HG03066 (cell line): Measurements from ENCODE around the gene TET3.
A peak's percentile ranks its signal among the peaks of the same experiment; 100 is the strongest.

Experiments
- ATAC-seq: cut with Tn5 transposase; IDR thresholded peaks from one replicate; pipeline ENCODE4 v1.9.1; 2021; ENCODE audit warnings: low read depth; ENCODE audit not compliant: unreplicated experiment

TET3 gene

DNA sequence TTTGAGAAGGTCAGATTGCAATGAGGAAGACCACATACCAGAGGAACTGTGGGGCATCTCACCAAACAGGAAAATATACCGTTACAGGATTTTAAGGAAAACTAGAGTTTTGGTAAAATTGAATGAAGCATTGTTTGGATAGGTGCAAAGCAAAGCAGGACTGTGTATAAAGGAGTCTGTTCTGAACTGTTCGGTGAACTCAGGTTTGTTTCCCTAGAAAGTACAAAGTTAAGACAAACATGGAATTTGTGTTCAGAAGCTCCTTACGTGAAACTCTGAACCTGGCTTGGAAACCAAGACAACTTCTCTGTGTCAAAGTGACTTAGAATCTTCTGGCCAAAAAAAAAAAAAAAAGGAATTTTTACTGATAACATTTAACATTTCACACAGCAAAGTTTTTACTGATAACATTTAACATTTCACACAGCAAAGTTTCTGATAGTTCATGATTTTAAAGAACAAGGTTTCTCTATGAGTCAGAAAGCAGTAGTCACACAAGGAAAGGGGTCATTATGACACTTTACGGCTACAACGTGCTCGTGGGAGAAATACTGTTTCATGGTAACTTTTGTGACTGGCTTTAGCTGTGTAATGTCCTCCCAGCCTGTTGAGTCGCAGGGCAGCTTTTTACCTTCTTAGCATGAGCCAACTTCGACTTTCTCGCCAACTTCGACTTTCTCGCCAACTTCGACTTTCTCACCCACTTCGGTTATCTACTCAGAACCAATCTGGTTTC is 21.2 kb upstream of the TET3 start:
- peak; percentile 75 for ATAC-seq

DNA sequence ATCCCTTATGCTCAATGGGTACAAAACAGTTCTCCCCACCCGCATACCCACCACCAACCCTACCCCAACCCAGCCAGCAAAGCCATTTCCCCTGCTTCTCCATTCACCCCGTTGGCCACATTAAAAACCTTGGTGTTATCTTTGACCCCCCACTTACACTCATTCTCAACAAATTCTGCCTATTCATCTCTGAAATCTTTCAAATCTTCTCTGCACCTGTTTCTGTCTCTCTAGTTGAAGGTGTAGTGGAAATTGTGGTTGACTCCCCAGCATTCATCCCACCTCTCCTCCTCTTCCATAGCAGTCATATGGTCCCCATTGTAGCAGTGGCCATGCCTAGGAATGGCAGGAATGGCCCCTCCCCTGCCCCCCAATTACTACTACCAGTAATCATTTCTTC is 20.5 kb upstream of the TET3 start:
- no peak for ATAC-seq

DNA sequence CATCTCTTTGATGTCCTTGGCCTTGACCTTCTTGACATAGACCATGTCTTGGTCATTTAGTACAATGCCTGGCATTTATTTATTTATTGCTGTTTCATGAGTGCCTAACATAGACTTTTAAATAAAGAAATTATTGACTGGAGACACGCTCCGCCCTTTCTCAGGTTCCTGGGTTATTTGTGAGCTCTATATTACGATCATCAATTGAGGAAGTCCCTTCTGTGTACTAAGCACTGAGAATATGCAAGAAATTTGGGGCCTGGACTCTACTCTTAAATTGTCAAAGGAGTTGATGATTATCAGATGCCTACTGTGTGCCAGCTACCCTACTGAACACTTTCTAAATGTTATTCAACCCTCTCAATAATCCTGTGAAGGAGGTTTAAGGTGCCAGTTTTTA is 19.7 kb upstream of the TET3 start:
- ATAC-seq: no peak

DNA sequence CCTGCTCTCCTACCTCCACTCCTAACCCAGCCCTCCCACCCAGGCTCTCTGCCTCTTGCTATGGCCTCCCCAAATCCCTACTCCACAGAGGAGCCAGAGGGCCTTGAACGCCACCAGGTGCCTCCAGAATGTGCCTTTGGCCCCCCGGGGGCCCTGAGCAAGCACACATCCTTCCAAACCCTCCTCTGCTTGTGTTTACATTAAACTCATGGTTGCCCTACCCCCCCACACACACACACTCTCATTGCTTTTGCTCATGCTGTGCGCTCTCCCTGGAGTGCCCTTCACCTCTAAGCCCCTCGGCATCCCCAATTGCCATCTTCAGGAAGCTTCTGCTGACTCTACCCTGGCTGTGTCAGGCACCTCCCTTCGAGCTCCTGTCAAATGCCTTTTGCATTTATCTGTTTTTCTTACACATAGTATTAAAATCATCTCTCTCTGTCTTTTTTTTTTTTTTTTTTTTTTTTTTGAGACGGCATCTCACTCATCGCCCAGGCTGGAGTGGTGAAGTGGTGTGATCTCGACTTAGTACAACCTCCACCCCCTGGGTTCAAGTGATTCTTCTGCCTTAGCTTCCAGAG is 16.3 kb upstream of the TET3 start:
- ATAC-seq: no peak

DNA sequence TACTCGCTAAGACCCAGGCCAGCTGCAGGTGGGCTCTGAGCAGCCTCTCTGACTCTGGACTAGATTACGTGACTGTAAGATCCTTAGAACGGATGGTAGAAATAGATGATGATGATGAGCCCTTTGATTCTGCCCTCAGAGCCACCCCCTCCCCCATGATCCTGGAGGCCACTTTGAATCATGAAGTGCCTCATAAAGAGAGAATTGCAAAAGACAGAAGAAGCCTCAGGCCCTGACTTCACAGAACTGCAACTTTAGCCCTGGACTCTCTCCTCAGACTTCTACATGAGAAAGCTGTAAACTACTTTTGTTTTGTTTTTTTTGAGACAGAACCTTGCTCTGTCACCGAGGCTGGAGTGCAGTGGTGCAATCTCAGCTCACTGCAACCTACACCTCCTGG is 15.4 kb upstream of the TET3 start:
- ATAC-seq: no peak

DNA sequence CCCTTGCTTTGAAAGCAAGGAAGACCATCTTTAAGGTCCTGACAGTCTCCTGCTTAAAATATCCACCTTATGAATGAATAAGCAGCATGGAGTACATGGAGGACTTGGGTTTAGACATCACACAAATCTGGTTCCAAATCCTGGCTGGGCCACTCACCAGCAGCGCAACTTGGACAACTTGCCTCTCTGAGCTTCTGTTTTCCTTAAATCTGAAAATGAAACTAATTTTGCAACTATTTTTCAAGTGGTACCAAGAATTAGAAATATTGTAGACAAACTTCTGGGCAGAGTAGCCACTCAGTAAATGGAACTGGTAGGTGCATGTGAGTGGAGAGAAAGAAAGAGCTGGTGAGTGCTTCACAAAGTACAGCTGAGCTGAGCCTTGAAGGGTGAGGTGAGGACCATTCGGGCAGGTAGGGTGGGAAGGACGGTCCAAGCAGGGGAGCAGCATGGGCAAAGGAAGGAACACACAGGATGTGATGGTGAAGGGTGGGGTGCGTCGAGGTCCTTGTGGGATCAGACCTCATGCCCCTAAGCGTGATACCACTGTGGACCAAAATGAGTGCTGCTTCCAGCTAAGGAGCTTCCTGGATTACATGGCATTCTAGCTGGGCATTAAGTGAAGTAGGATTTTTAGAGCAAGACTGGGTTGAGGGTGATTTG is 14.4 kb upstream of the TET3 start:
- no peak for ATAC-seq

DNA sequence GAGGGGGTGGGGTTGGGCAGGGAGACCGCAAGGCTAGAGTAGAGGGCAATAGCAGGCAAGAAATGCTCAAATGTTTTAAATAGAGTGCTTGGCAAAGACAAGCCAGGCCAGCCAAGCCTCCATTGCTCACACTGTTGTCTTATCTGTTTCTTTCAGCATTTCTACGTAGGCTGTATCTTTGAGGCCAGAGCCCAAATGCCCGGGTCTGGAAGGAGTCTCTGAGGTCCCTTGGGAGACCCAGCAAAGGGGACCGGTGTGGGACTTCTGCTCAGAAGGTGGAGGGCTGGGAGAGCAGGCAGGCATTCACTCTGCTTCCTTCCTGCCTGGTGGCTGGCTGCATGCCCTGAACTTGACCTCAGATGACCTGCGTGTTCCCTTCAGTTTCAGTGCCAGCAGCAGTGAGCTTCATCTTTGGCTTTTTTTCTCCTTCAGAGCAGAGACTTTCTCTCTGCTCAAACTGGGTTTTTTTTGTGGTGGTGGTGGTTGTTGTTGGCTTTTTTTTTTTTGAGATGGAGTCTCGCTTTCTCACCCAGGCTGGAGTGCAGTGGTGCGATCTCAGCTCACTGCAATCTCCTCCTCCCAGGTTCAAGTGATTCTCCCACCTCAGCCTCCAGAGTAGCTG is 13.7 kb upstream of the TET3 start:
- peak; percentile 69 for ATAC-seq

DNA sequence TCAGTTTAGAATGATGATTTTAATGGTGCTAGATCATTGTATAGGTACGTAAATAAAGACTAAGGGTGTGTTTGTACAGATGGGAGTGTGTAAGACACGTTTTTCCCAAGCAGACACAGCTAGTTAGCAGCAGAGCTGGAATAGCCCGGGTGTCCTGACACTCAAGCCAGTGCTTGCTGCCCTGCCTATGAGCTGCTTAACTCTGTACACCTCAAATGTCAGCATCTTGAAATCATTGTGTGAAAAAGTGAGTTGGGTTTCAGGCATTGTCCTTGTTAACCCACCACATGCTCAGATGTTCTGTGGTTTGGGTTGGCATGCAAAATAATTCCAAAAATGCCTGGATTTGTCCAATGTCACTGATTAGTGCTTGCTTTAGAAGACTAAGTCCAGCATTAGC is 13.0 kb upstream of the TET3 start:
- no peak for ATAC-seq

DNA sequence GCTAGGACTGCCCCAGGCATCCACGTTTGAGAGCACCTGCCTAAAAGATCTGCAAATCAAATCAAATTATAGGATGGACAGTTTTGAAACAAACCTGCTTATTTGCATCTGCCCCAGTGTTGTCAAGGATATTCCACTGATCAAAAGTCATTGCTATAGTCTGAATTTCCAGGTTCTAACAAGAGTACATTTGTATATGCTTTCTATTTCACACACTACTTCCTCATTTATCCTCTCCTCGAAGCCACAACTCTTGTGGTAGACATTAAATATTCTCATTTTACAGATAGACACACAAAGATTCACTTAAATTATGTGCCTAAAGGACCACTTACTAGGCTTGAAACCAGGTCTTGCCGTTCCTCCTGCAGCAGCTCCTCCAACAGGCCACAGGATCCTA is 11.9 kb upstream of the TET3 start:
- ATAC-seq: no peak

DNA sequence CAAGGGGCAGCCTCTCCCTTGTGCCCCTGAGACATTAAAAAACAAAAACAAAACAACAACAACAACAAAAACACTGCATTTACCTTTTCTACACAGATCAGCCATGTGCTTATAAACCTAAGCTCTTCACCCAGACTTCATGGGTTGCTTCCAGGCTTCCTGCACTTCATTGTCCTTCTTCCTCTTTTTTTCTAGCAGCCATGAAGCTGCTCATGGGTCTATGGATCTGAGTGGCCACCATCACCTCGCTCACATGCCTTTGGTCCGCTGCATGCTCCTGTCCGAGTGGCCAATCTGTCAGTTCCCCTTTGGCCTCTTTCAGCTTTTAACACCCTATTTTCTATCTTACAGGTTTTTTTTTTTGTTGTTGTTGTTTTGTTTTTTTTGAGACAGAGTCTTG is 9.0 kb upstream of the TET3 start:
- ATAC-seq: no peak

DNA sequence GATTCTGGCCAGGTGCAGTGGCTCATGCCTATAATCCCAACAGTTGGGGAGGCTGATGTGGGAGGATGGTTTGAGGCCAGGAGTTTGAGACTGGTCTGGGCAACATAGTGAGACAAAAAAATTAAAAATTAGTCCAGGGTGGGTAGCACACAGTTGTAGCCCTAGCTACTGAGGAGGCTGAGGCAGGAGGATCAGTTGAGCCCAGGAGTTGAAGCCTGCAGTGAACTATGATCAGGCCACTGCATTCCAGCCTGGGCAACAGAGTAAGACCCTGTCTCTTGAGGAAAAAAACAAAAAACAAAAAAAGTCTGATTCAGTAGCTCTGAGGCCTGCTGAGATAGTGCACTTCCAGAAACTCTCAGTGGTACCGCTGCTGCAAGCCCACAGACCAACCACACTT is 7.9 kb upstream of the TET3 start:
- no peak for ATAC-seq

DNA sequence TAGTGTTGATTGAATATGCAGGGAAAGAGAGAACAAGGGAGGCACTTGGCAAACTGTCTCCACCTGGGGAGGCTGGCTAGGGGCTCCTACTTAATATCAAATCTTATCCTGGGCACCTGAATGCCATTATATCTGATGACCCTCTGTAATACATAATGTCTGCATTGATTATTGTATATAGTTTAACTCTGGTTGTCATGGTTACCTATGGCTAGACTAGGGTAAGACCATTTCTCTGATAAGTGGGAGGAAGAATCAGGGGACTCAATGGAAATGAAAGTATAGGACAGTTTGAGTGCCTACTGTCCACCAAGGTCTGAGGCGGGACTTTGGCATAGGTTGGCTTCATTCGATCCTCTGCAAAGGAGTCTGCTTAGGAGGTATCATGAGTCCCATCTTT is 7.2 kb upstream of the TET3 start:
- no peak for ATAC-seq

DNA sequence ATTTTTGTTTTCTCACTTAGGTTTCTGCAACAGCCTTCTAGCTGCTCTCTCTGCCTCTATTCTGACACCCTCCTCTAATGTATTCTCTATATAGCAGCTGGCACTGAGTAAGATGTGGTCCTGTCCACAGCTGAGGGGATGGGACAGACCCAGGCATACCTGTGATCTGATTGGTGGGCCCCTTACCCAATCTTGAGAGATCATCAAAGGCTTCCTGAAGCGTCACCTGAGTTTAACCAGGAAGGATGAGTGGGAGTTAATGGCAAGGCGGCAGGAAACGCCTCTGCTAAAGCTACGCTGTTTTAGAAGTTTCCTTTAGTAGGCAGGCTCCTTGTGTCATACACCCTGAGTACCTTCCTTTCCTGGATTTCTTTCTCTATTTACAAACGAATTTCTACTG is 5.7 kb upstream of the TET3 start:
- ATAC-seq: no peak

DNA sequence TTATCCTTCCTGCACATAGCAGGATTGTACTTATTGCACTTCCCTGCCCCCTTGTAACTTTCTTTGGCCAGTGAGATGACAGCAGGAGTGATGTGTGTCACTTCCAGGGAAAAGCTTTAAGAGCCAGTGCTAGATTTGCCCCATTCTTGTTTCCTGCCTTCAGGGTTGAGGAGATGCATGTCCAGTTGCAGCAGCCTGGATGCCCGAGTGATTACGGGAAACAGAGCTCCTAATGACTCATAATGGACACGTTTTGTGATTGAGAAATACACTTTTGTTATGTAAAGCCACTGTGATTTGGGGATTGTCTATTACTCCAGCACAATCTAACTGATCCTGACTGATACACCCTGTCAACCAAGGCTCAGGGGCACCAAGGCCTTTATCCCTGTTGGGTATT is 5.0 kb upstream of the TET3 start:
- ATAC-seq: no peak

DNA sequence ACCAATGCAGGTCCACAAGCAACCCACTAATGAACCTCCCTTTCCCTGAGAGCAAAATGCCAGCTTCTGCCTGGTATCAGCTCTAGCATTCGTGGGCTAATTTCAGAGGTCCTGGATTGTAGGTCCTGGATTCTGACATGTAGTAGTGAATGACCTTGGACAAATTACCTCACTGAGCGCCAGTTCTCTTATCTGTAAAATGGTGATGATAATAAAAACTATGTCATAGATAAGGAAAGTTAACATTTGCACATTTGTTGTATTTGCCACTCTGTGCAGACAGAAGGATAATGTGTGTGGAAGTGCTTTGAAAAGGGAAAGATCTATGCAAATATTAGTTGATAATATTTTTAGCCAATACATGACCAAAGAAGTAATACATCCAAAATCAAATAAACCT is 4.1 kb upstream of the TET3 start:
- no peak for ATAC-seq

DNA sequence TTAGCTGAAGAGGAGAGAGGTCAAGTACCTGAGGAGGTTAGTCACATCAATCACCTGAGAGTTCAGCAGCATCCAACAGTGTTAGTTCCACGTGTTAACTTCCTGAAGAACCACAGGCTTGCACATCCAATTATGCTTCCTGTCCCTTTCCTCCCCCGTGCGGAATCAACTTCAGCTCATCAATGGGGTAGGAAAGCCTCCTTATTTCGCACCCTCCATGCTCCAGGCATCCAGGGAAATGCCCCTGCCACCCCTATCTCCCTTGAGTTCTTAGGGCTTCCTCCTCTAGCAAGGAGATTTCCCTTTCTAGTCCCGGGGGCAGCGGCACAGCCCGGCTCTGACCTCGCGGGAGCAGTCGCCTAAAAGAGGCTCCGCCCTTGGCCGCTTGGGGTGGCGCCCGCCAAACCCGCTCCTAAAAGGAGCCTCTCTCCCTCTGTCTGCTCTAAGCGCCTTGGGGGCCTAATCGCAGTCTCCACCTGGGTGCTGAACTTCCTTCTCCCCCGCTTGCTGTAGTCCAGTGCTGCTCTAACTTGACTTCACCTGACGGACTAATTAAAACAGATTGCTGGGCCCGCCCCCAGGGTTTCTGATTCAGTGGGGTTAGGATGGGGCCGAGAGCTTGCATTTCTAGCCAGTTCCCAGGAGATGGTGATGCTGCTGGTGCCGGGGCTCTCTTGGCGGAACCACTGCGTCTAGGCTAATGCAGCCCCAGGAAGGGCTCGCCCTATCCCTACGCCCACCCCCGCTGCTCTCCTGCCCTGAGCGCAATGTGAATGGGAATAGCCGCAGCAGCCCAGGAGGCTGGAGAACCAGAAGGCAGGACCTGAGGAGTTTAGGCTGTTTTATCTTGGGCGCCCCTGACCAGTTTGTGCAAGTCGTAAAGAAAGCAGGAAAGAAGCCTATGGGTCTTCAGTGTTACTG is 3.4 kb upstream of the TET3 start:
- no peak for ATAC-seq

DNA sequence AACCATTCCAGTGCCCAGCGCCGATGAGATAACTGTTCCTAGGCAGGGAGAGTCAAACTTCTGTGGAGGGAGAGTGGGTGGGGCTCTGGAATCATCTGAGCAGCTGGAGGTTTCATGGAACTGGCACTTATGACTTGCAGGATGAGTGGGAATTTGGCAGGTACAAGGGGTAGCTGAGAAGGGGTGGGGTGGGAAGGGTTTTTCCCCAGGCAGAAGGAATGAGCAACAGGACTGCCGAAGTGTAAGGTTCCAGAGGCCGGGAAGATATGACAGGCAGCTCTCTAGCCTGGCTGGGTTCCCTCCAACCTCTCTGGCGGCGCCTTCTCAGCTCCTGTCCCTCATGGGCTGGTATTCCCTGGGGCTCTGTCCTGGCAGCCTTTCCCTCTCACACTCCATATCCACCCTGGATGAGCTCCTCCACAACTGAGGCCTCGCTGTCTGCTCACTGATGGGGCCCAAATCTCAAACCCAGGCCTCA is 2.5 kb upstream of the TET3 start:
- no peak for ATAC-seq

DNA sequence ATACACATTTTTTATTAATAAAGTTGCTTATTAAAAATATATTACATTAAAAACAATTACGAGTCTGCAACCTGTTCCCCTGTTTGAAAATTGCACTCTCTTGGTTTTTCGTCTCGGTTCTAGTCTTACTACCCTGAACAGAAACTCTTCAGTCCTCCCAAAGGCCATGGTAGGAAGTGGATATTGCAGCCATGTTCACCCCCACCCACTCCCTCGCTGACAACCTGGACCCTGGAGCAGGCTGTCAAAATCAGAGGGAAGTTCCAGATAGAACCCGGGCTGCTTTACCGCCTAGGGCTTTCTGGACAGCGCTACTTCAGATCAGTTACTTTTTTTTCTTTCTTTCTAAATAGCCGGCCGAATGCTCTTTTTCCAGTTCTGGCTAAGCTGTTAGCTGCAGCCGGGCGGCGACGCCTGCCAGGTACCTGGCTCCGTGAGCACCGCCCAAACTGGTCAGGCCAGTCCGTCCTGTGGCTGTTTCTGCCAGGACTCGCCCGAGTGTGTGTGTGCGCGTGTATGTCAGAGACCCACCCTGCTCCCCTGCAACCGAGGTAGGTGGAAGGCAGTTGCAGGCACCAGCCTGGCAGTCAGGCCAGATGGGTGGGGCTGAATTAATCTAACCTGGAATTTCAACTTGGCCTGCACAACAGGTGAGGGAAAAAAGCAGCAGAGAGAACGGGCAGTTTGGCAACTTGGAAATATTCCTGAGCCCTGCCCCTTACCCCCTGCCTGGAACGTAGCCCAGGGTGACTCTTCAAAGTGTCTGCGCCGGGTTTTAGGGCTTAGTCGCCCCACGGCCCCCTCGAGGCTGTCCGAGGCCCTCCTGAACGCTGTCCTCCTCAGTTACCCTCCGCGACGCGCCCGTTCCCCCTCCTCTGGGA is 1.1 kb upstream of the TET3 start:
- no peak for ATAC-seq

DNA sequence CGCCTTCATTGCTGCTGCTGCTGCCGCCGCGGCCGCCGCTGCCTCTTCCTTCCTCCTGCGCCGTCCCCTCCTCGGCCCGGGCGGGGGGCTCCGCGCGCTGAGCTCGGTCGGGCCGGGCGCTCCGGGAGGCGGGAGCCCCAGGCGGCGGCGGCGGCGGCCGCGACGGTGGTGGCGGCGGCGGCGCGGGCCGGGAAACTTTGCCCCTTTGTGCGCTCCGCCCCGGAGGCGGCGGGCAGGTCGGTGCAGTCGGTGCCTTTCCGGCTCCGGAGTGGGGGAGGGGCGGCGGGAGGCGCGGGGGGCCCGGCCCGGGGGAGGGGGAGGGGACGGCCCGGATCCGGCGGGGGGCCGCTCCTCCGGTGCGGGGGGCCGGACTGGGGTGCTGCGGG is 205 bp downstream of the TET3 start:
- ATAC-seq: peak; percentile 25
